GM12873 (cell line): ENCODE data around the gene HOTAIR.

ENCODE experiments used
- CTCF ChIP-seq: IDR thresholded peaks from 2 replicates; pipeline ENCODE4 v1.5.1; 2012; ENCODE audit warnings: low read depth, mild to moderate bottlenecking, moderate library complexity, low read length, control low read depth; ENCODE audit not compliant: insufficient read depth; ENCODE audit errors: missing control alignments

The HOTAIR gene

GRCh38 chr12:53953831-53954693 lies 20.7 kb downstream of the HOTAIR start:
- no peak for TF ChIP-seq CTCF

- TF ChIP-seq CTCF: no peak
These were observed 21.7 kb downstream of the HOTAIR start for GRCh38 chr12:53952871-53953734.

GRCh38 chr12:53952335-53952694 lies 22.4 kb downstream of the HOTAIR start:
- no peak for TF ChIP-seq CTCF

GRCh38 chr12:53951577-53952334 lies 23.0 kb downstream of the HOTAIR start:
- no peak for TF ChIP-seq CTCF

GRCh38 chr12:53950789-53951576 lies 23.8 kb downstream of the HOTAIR start:
- no peak for TF ChIP-seq CTCF

GRCh38 chr12:53950437-53950773 lies 24.3 kb downstream of the HOTAIR start:
- TF ChIP-seq CTCF: no peak
